Measurements from ENCODE around the gene UMOD.

The UMOD gene

DNA sequence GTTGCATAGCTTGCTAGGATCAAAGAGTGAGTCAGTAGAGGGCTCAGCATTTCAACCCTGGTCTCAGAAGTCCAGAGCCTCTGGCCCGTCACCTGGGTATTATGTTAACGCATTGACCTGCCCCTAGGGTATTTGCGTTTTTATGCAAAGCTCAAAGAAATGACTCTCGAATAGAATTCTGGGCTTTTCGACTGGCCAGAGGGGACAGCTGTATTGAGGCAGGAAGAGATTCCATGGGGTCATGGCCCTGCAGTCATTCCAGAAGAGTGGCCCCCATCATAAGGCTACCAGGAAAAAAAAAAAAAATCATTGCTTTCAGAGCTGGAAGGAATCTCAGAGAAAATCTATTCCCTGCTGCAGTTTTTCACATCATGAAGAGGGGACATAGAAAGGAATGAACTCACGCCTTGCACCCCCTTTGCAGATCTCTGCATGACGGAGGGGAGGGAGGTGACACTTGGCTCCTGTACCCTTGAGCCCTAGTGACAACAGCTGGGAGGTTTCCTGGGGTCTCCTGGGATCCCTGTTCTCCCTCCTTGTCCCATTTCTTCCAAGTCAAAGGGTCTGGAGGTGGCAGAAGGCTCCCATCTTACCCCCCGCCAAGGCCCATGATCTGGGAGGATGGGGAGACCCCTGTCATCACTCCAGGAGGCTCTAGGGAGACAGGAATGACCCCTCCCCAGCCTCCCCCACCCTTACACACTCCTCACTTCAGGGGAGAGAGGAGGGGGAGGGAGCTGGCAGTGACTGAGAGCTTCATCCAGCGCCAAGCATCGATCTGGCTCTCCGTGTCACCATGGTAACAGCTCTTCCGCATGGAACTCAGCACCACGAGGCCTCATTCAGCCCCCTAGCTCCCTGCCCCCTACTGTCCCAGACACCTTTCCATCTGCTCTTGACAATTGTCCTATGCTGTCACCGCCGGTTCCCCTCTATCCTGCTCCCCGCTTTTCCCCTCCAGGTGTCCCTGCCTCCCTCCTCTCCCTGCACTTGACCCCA, 61.0 kb downstream of the UMOD start:
- DNase-seq, result no peak

DNA sequence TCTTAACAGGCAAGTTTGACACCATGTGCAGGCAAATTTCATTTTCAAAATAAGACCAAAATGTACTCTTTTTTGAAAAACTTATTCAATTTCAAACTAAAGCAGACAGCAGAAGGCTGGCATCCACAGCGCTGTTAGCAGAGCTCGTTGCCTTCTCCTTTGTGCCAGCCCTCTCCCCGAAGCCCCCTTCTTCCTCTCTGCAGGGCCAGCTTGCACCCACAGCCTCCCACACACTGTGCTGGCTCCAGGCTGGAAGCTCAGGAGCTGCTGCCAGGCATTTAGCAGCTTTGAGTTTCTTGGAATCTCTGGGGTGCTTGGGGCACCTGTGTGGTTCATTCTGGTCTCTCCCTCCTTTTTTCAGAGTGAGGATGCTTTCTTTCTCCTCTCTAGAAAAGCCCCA, 62.9 kb downstream of the UMOD start:
- no peak for DNase-seq

DNA sequence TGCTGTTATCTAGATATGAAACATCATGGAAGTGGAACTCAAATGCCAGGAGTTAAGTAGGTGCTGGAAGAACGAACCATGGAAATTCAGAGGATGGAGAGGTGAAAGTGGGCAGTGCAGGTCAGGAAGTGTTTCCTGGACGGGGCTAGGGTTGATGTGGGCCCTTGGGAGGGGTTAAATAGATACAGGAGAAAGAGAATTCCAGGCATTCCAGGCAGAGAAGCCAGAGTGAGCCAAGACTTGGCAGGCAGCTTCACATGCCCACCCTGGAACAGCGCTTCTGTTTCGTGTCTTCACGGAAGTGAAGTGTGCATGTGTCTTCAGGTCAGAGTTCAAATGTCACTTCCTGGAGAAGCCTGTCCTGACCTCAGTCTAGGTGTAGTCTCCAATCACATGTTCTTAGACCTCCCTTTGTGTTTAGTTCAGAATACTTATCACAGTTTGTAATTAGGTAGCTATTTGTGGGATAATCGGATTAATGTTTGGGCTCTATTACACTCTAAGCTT, 66.5 kb downstream of the UMOD start:
- no peak for DNase-seq
